Muscle layer of duodenum (tissue), 2 donors: Measurements from ENCODE around the gene SNN.

ENCODE experiments used
- H3K27ac ChIP-seq: one replicate; pipeline ENCODE4 v1.7.0; 2013; ENCODE audit warnings: mild to moderate bottlenecking, low read length
- H3K27me3 ChIP-seq: one replicate; pipeline ENCODE4 v1.7.0; 2013; ENCODE audit warnings: low read depth, mild to moderate bottlenecking, control low read depth, low read length
- H3K36me3 ChIP-seq, 2 donors: one replicate each; pipeline ENCODE4 v1.7.0; 2013; ENCODE audit warnings: low read length in 2 of 2, control low read depth in 1 of 2, mild to moderate bottlenecking in 1 of 2; ENCODE audit not compliant: insufficient read depth in 2 of 2, control insufficient read depth in 1 of 2
- H3K4me1 ChIP-seq, 2 donors: one replicate each; pipeline ENCODE4 v1.7.0; 2013; ENCODE audit warnings: low read length in 2 of 2, mild to moderate bottlenecking in 2 of 2, control low read depth in 1 of 2, moderate library complexity in 1 of 2; ENCODE audit not compliant: insufficient read depth in 2 of 2, control insufficient read depth in 1 of 2
- H3K4me3 ChIP-seq, 2 donors: one replicate each; pipeline ENCODE4 v1.7.0; 2013; ENCODE audit warnings: low read length in 2 of 2, low read depth in 1 of 2, mild to moderate bottlenecking in 1 of 2
- H3K9me3 ChIP-seq, 2 donors: one replicate each; pipeline ENCODE4 v1.7.0; 2013; ENCODE audit warnings: low read length in 2 of 2, control low read depth in 1 of 2, mild to moderate bottlenecking in 1 of 2; ENCODE audit not compliant: control insufficient read depth in 1 of 2
- donor health status: healthy.

Gene SNN

DNA sequence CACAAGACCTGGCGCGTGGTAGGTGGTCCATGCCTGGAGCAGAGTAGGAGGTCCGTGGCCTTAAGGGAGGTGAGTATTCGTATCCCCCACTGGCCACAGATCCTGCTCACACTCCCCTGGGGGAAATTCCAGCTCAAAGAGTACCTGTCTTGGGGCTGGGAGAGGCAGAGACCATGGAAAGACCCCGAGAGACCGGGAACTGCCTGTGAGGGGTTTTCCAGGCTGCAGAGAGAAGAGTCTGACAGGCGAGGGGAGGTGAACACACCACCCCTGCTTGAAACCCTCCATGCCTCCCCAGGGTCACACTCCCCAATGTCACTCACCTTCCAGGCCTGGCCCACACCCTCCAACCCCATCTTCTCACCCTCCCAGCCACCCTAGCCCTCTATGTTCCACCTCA lies 12.6 kb upstream of the SNN start:
- no peak overlapping the region for H3K27ac ChIP-seq
- H3K4me1 ChIP-seq, result no peaks in the 10 kb centered on the region
- H3K9me3 ChIP-seq, result no peaks in the 10 kb centered on the region
- no peaks in the 10 kb centered on the region for H3K27me3 ChIP-seq
- H3K36me3 ChIP-seq, result no peaks in the 10 kb centered on the region
- no peak overlapping the region for H3K4me3 ChIP-seq

DNA sequence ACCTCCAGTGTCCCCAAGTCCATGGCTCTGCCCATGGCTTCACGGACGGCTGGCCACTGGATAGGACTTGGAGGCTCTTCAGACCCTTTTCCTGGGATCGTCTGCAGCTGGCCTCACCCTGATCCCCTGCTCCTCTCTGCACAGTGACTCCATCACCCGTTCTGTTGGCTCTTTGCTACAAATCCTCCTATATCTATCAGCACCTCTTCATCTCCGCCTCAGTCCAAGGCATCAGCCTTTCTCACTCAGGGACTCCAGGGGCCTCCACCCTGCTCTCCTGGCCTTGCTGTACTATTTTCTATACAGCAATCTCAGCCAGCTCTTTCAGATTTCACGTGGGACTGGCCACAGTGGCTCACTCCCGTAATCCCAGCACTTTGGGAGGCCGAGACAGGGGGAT lies 10.7 kb upstream of the SNN start:
- no peaks in the 10 kb centered on the region for H3K27me3 ChIP-seq
- H3K27ac ChIP-seq, result no peak overlapping the region
- H3K4me3 ChIP-seq, result no peak overlapping the region
- H3K36me3 ChIP-seq, result no peaks in the 10 kb centered on the region
- no peaks in the 10 kb centered on the region for H3K4me1 ChIP-seq
- H3K9me3 ChIP-seq, result no peaks in the 10 kb centered on the region

DNA sequence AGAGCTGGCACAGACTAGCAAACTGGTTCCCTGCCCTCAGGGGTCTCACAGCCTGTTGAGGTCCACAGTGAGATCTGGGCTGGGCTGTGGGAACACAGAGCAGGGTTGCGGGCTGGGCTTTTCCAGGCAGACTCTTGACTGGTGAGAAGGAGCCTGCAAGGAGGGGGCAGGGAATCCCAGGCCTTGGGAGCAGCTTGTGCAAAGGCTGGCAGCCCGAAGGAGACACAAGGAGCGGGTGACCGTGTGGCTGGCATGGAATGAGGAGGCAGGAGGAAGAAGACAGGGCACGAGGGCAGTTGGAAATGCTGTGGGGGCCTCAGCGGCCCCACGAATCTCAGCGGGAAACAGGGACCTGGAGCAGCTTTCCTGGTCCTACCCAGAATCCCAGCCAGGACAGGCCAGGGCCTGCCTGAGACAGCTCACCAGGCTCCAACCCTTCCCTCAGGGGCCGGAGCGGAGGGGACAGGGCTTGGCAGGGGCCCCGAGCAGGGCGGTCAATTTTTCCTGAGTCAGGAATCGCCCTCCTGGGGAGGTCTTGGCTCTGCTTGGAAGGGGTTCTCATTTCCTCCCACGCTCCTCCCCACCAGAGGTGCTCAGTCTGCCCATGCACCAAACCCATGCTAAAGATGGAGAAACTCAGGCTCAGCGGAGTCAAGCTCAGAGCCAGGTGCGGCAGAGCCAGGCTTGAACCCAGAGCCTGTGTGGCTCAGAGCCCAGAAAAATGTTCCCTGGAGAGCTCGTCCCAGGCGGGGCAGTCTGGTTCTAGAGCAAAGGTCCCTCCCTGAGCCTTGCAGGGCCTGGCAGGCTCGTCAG lies 9.2 kb upstream of the SNN start:
- no peaks in the 10 kb centered on the region for H3K4me1 ChIP-seq
- no peak overlapping the region for H3K4me3 ChIP-seq
- no peaks in the 10 kb centered on the region for H3K36me3 ChIP-seq
- no peaks in the 10 kb centered on the region for H3K9me3 ChIP-seq
- H3K27me3 ChIP-seq, result no peaks in the 10 kb centered on the region
- no peak overlapping the region for H3K27ac ChIP-seq

DNA sequence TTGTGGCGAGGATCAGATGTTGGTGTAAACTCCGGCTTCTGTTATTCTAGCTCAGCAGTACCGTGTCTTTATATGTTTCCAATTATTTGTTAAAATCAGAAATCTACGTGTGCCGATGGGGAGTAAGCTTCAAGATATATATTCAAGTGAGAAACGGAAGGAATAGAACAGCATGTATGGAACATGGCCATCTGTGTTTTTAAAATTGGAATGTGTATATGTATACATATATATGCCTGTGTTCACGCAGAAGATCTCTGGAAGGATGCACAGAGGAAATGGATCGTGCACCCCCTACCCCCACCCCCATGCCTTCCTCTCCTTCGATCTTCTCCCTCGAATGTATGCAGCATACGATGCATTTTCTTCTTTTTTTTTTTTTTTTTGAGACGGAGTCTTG lies 7.7 kb upstream of the SNN start:
- H3K4me1 ChIP-seq, result no peaks in the 10 kb centered on the region
- no peaks in the 10 kb centered on the region for H3K36me3 ChIP-seq
- H3K27me3 ChIP-seq, result no peaks in the 10 kb centered on the region
- no peaks in the 10 kb centered on the region for H3K9me3 ChIP-seq
- H3K4me3 ChIP-seq, result no peak overlapping the region
- H3K27ac ChIP-seq, result no peak overlapping the region

DNA sequence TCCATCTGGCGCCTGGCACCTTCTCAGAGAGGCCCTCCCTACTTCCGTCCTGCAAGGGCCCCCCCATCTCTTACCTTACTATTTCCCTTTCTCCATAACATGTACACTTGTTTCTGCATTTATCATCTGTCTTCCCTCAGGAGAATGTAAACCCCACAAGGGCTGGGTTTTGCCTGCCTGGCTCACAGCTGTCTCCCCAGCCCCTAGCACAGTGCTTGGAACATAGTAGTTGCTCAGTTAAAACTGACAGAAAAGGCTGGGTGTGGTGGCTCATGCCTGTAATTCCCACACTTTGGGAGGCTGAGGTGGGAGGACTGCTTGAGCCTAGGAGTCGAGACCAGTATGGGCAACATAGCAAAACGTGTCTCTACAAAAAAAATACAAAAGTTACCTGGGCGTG lies 5.7 kb upstream of the SNN start:
- H3K9me3 ChIP-seq, result no peaks in the 10 kb centered on the region
- H3K36me3 ChIP-seq, result no peaks in the 10 kb centered on the region
- peaks cover 0 to 2% of the 10 kb centered on the region in 2 donors for H3K4me1 ChIP-seq
- H3K4me3 ChIP-seq, result no peak overlapping the region
- H3K27me3 ChIP-seq, result no peaks in the 10 kb centered on the region
- no peak overlapping the region for H3K27ac ChIP-seq

DNA sequence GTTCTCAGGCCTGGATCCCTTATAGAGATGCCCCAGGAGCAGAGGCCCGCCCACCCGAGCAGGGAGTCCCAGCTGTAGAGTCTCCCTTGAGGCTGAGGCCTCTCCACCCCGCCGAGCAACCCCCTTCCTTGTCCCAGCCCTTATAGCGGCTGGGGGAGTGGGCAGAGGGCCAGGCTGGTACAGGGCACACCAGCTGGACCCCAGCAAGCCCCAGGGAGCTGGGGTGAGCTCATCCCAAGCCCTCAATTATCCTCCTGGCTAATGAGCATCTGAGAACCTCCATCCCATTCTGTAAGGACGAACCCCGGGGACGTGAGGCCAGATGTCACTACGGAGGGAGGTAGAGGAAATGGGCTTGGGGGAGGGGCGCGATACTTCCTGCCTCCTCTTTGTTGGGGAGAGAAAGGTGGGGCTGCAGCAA lies 3.2 kb upstream of the SNN start:
- no peak overlapping the region for H3K27ac ChIP-seq
- peaks cover 0 to 13% of the 10 kb centered on the region in 2 donors for H3K4me1 ChIP-seq
- no peaks in the 10 kb centered on the region for H3K9me3 ChIP-seq
- H3K36me3 ChIP-seq, result no peaks in the 10 kb centered on the region
- H3K27me3 ChIP-seq, result no peaks in the 10 kb centered on the region
- no peak overlapping the region for H3K4me3 ChIP-seq

DNA sequence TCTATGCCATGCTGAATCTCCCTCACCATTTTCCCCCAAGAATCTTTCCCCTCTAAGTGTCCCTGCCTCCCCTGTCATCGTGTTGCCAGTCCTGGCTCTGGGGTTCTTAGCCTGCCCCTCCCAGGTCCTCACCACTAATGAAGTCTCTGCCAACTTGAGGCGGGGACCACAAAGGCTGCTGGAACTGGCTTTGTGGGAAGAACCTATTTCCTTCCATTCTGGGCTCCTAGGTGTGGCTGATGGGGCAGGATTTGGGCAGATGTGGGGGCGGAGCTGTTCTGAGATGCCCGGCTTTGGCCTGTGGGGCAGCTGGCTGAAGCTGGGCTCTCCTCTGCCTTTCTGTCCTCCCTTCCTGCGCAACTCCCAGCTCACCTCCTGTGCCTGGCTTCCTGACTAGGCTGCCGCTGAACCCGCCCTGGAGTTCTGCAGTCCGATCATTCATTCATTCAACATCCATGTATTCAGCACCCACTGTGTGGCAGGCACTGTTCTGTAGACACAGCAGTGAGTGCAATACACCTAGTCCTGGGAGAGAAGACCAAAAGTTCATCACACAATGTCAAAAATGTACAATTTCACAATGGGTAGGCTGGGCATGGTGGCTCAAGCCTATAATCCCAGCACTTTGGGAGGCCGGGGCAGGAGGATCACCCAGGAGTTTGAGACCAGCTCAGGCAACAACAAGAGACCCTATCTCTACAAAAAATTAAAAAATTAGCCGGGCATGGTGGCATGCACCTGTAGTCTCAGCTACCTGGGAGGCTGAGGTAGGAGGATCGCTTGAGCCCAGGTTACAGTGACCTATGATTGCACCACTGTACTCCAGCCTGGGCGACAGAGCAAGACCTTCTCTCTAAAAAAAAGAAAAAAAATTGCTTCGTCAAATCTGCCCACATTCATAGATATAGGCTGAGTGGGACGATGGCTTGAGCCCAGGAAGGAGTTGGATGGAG lies 1.9 kb upstream of the SNN start:
- H3K36me3 ChIP-seq, result no peaks in the 10 kb centered on the region
- no peaks in the 10 kb centered on the region for H3K9me3 ChIP-seq
- peaks cover 0 to 26% of the 10 kb centered on the region in 2 donors for H3K4me1 ChIP-seq
- no peak overlapping the region for H3K27ac ChIP-seq
- H3K27me3 ChIP-seq, result no peaks in the 10 kb centered on the region
- H3K4me3 ChIP-seq, result no peak overlapping the region

DNA sequence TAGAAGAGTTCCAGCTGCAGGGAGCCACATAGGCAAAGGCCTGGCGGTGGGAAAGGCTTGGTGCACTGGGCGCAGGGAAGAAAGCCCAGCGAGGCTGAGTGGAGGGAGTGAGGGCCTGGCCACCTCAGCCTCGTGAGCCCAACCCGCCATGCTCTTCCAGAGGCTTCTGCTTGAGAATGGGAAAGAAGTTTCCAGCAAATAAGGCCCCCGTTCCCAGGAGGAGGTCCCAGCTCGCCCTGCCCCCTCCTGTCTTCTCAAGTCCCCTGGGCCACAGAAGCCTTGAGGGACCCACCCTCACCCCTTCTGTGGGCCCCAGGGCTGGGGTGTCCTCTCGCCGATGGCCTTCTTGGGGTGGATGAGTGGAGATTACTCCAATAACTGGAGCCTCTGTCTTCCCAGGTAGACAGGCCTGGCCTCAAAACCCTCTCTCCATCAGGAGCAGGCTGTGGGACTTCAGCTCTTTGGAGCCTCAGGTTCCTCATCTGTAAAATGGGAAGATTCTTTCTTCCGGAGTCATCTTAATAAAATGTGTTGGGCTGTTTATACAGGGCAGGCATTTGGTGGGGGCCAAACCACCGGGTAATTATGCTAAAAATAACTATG lies 933 bp upstream of the SNN start:
- Histone ChIP-seq H3K36me3 (no peaks in the 10 kb centered on the region), H3K9me3 (no peaks in the 10 kb centered on the region), H3K27ac (no peak overlapping the region), H3K4me1 (peaks cover 0 to 35% of the 10 kb centered on the region in 2 donors), H3K4me3 (peak overlapping the region in 1 of 2 donors; percentile 64), H3K27me3 (no peaks in the 10 kb centered on the region)

DNA sequence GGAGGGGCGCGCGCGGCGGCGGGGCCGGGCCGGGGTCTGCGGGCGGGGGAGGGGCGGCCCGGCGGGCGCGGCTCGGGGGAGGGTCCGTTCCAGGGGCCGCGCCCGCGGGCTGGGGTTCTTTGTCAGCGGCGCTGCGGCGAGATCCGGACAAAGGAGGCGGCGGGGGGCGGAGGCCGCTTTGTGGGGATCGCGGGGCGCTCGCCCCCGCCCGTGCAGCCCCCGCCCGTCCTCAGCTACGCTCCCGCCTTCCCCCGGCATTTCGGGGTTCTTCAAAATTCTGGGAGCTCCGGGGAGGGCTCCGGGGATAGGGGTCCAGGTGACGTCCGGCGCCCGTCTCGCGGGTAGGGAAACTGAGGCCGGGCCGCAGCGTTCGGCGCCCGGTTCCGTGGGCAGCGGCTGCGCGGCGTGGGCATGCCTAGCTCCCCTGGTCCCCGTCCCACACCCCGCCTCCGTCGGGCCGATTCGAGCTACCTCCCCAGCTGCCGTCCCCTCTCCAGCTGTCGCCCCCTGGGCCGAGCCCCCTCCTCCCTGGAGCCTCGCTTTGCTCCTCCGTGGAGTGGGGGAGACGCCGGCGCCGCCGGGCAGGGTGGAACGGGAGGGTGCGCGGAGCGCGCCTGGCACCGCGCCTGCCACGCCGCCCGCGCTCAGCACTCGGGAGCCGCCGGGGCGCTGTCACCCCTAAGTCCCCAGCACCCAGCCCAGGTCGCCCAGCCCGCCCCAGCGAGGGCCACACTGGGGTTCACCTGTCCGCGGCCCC lies 546 bp downstream of the SNN start:
- H3K27me3 ChIP-seq, result no peaks in the 10 kb centered on the region
- peak overlapping the region; percentile 55 to 69 for H3K4me3 ChIP-seq
- H3K4me1 ChIP-seq, result peaks cover 0 to 49% of the 10 kb centered on the region in 2 donors

DNA sequence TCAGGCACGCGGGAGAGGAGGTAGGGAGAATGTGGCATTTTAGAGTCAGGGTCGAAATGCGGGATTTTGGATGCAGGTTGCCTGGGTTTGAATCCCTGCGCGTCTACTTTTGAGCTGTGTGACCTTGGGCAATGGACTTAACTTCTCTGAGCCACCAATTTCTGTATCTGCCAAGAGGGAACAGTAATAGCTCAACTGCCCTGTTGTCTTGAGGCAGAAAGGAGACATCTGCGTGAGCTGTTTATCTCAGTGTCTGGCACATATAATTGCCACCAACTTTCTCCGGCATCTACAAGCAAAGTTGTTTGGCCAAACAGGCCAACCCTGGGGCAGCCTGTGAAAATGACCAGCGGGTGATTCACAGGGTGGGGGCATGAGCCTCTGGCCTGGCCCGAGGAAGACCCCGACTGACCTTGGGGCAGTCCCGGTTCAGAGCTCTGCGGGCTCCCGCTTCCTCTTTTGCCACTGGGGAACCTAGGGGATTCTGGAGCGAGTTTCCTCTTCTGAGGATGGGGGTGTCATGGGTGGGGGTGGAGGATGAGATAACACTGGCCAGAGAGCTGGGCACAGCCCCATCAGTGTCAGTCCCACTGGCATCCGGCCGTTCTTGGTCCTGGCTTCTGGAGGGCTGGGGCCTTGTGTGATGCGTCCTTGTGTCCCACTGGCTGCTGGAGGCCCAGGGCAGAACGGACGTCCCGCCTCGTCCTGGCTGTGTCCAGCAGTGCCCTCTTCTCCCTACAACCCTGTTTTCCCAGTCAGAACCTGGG lies 1.3 kb downstream of the SNN start:
- Histone ChIP-seq H3K36me3 (no peaks in the 10 kb centered on the region), H3K27ac (peak overlapping the region; percentile 45), H3K27me3 (no peaks in the 10 kb centered on the region), H3K4me1 (peaks cover 4 to 57% of the 10 kb centered on the region in 2 donors), H3K9me3 (no peaks in the 10 kb centered on the region), H3K4me3 (peak overlapping the region; percentile 55 to 69)

More for the DNA sequence above, 546 bp downstream of the SNN start:
- peak overlapping the region; percentile 45 for H3K27ac ChIP-seq
- no peaks in the 10 kb centered on the region for H3K36me3 ChIP-seq
- no peaks in the 10 kb centered on the region for H3K9me3 ChIP-seq
